ENCODE results near the gene ZNF512. TPM values are rescaled to one million over a fixed set of nuclear protein-coding genes. Genes with fewer than 3 reads are reported as not detected.

Gene ZNF512
- total and polyA plus RNA-seq, 9 donors: 28.8 to 79.7 (median 53.4) TPM

GRCh38 chr2:27571197-27571596 is 11.6 kb upstream of the ZNF512 start:
- no peak overlapping the region for H3K27ac ChIP-seq
- intact Hi-C loops (cut with DNase I): loop anchor here in 1 of 4 donors (10.0 kb wide), 1 partner anchor 66 kb away; no protein-coding TSS in a partner anchor
- H3K9me3 ChIP-seq: no peaks in the 10 kb centered on the region
- H3K27me3 ChIP-seq: no peaks in the 10 kb centered on the region
- TF ChIP-seq EP300 (IDR thresholded peaks at IDR 0.05): no peak
- no peaks in the 10 kb centered on the region for H3K4me1 ChIP-seq (ENCODE audit: insufficient read depth)
- no peak overlapping the region for H3K4me3 ChIP-seq
- DNase-seq: no peak
- H3K36me3 ChIP-seq: no peaks in the 10 kb centered on the region
- 62 to 82% (median 65%) methylated on average over 3 of the region's 3 CpGs for WGBS, 3 donors

DNA sequence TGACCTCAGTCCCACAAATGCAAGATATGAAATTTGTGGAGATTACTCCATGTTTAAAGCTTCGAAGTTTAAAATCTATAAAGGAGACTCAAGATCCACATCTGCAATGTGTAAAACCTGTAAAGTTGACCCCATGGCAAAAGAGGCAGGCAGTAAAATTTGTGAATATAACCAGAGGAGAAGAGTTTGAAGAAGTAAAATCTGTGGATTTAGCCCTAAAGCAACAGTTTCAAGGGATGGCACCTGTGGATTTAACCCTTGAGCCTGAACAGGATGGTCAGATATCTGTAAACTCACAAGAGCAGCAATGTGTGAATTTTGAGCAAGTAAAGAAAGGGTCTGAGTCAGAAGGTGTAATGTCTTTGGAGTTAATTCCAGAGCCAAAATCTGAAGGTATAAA is 11.2 kb upstream of the ZNF512 start:
- no peaks in the 10 kb centered on the region for H3K36me3 ChIP-seq
- TF ChIP-seq EP300 (IDR thresholded peaks at IDR 0.05): no peak
- TF ChIP-seq POLR2A (IDR thresholded peaks at IDR 0.05): no peak
- TF ChIP-seq, protein P1, sequence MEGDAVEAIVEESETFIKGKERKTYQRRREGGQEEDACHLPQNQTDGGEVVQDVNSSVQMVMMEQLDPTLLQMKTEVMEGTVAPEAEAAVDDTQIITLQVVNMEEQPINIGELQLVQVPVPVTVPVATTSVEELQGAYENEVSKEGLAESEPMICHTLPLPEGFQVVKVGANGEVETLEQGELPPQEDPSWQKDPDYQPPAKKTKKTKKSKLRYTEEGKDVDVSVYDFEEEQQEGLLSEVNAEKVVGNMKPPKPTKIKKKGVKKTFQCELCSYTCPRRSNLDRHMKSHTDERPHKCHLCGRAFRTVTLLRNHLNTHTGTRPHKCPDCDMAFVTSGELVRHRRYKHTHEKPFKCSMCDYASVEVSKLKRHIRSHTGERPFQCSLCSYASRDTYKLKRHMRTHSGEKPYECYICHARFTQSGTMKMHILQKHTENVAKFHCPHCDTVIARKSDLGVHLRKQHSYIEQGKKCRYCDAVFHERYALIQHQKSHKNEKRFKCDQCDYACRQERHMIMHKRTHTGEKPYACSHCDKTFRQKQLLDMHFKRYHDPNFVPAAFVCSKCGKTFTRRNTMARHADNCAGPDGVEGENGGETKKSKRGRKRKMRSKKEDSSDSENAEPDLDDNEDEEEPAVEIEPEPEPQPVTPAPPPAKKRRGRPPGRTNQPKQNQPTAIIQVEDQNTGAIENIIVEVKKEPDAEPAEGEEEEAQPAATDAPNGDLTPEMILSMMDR (IDR thresholded peaks at IDR 0.05): no peak
- H3K4me1 ChIP-seq (ENCODE audit: insufficient read depth): no peaks in the 10 kb centered on the region
- H3K9me3 ChIP-seq: no peaks in the 10 kb centered on the region
- no peak overlapping the region for H3K27ac ChIP-seq
- no peak overlapping the region for H3K4me3 ChIP-seq
- intact Hi-C loops (cut with DNase I): loop anchor here in 1 of 4 donors (10.0 kb wide), 1 partner anchor 67 kb away; no protein-coding TSS in a partner anchor
- WGBS, 3 donors: 91 to 92% (median 91%) methylated on average over 1 of the region's 1 CpG
- H3K27me3 ChIP-seq: no peaks in the 10 kb centered on the region
- no peak for DNase-seq

DNA sequence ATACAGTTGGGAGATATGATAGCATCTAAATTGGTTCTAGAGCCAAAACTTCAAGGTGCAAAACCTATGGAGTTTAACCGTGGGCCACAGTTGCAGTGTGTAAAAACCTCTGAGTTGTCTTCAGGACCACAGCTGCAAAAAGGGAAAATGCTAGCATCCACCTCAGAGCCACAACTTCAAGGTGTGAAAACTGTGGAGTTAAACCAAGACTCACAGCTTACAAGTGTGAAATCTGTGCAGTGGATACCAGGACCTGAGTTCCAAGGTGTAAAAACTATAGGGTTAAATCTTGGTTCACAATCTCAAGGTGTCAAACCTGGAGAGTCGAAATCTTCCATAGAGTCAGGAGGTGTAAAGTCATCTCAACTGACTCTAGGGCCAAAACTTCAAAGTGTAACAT is 10.4 kb upstream of the ZNF512 start:
- intact Hi-C loops (cut with DNase I): loop anchor here in 1 of 4 donors (10.0 kb wide), 1 partner anchor 68 kb away; no protein-coding TSS in a partner anchor
- Histone ChIP-seq H3K4me1 (ENCODE audit: insufficient read depth) (no peaks in the 10 kb centered on the region), H3K27me3 (no peaks in the 10 kb centered on the region), H3K9me3 (no peaks in the 10 kb centered on the region), H3K4me3 (no peak overlapping the region), H3K36me3 (no peaks in the 10 kb centered on the region), H3K27ac (no peak overlapping the region)
- WGBS, 3 donors: 73 to 78% (median 73%) methylated on average over 2 of the region's 2 CpGs
- TF ChIP-seq EP300 (IDR thresholded peaks at IDR 0.05) (no peak), POLR2A (IDR thresholded peaks at IDR 0.05) (no peak)
- TF ChIP-seq, protein P1 (IDR thresholded peaks at IDR 0.05): no peak
- DNase-seq: no peak

- Histone ChIP-seq H3K4me3 (no peak overlapping the region), H3K9me3 (no peaks in the 10 kb centered on the region), H3K27me3 (no peaks in the 10 kb centered on the region), H3K4me1 (ENCODE audit: insufficient read depth) (no peaks in the 10 kb centered on the region), H3K36me3 (no peaks in the 10 kb centered on the region), H3K27ac (no peak overlapping the region)
- no peak for DNase-seq
- TF ChIP-seq EP300 (IDR thresholded peaks at IDR 0.05) (no peak), POLR2A (IDR thresholded peaks at IDR 0.05) (no peak)
- TF ChIP-seq, protein P1 (IDR thresholded peaks at IDR 0.05): no peak
- 72 to 83% (median 77%) methylated on average over 6 of the region's 6 CpGs for WGBS, 3 donors
- intact Hi-C loops (cut with DNase I): loop anchor here in 1 of 4 donors (10.0 kb wide), 1 partner anchor 68 kb away; no protein-coding TSS in a partner anchor
These were observed 9.8 kb upstream of the ZNF512 start for GRCh38 chr2:27572998-27573429.

DNA sequence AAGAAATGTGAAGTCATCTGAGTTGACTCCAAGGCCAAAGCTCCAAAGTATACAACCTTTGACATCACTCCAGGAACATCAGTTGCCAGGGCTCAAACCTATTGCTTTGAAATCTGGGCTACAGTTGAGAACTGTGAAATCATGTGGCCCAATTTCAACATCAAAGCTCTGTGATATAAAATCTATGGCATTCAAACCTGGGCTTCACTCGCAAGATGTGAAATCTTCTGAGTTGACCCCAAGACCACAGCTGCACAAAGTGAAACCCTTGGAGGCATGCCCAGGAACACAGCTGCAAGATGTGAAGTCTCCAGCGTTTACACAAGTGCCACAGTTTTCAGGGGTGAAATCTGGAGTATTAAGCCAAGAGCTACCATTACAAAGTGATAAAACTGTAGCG is 9.4 kb upstream of the ZNF512 start:
- no peaks in the 10 kb centered on the region for H3K9me3 ChIP-seq
- intact Hi-C loops (cut with DNase I): loop anchor here in 1 of 4 donors (10.0 kb wide), 1 partner anchor 69 kb away; no protein-coding TSS in a partner anchor
- 63 to 74% (median 74%) methylated on average over 3 of the region's 3 CpGs for WGBS, 3 donors

More for the DNA sequence above, 9.4 kb upstream of the ZNF512 start:
- H3K4me3 ChIP-seq: no peak overlapping the region
- TF ChIP-seq, protein P1 (IDR thresholded peaks at IDR 0.05): no peak
- H3K27ac ChIP-seq: no peak overlapping the region
- H3K4me1 ChIP-seq (ENCODE audit: insufficient read depth): no peaks in the 10 kb centered on the region
- no peaks in the 10 kb centered on the region for H3K36me3 ChIP-seq
- no peaks in the 10 kb centered on the region for H3K27me3 ChIP-seq
- no peak for DNase-seq
